ENCODE data around the gene BACH2. TPM values are rescaled to one million over a fixed set of nuclear protein-coding genes. Genes with fewer than 3 reads are reported as not detected.

Gene BACH2
- total and polyA plus RNA-seq, 10 of the 15 experiments (the other 5 are each of a cell fraction or from before 2014, with no cell fraction given), result 0.03 to 0.28 (median 0.04) TPM; not detected in 3

GRCh38 chr6:90083891-90084290 lies 212.8 kb downstream of the BACH2 start (continued):
- no peak for TF ChIP-seq ZNF687 (IDR thresholded peaks at IDR 0.05)
- no peak for TF ChIP-seq GATAD2B (conservative IDR thresholded peaks at IDR 0.05; ENCODE audit: low read depth)
- peak; percentile 48; the same call in 1 of the 2 replicates for TF ChIP-seq ZBED1 (IDR thresholded peaks at IDR 0.05; ENCODE audit: borderline replicate concordance)
- TF ChIP-seq SREBF2 (IDR thresholded peaks at IDR 0.05; ENCODE audit: low read length), result no peak
- TF ChIP-seq TAF1 (IDR thresholded peaks at IDR 0.05; ENCODE audit: borderline replicate concordance, low read depth, low read length), result no peak
- no peak for TF ChIP-seq ZZZ3 (IDR thresholded peaks at IDR 0.05; ENCODE audit: control insufficient read depth, insufficient read length, low read depth)
- no peak for TF ChIP-seq BHLHE40 (IDR thresholded peaks at IDR 0.05; ENCODE audit: borderline replicate concordance in 1 of 2, low read depth in 2 of 2, low read length in 1 of 2)
- TF ChIP-seq MYB (IDR thresholded peaks at IDR 0.05; ENCODE audit: borderline replicate concordance, low read depth, low read length), result no peak
- peak; percentile 18; the same call in 1 of the 2 replicates for TF ChIP-seq MTA2 (IDR thresholded peaks at IDR 0.05; ENCODE audit: low read depth)
- TF ChIP-seq EED (IDR thresholded peaks at IDR 0.05; ENCODE audit: low read depth), result no peak
- peak; percentile 66 for TF ChIP-seq PAX5 (IDR thresholded peaks at IDR 0.05; ENCODE audit: borderline replicate concordance, low read depth, low read length)
- no peak for TF ChIP-seq ZNF217 (IDR thresholded peaks at IDR 0.05)
- TF ChIP-seq SUZ12 (IDR thresholded peaks at IDR 0.05; ENCODE audit: unreplicated experiment), result no peak
- no peak for TF ChIP-seq USF1 (IDR thresholded peaks at IDR 0.05; ENCODE audit: borderline replicate concordance, extremely low read length, insufficient read depth, low read depth, low read length)
- peak; percentile 86; the same call in 1 of the 2 replicates for TF ChIP-seq SPI1 (IDR thresholded peaks at IDR 0.05; ENCODE audit: borderline replicate concordance, insufficient read depth, low read depth, low read length)
- TF ChIP-seq NKRF (conservative IDR thresholded peaks at IDR 0.05), result no peak
- TF ChIP-seq JUNB (IDR thresholded peaks at IDR 0.05), result peak; percentile 76; the same call in 1 of the 2 replicates
- TF ChIP-seq IRF3 (IDR thresholded peaks at IDR 0.05), result no peak
- no peak for TF ChIP-seq RELA (IDR thresholded peaks at IDR 0.05; ENCODE audit: borderline replicate concordance, partially characterized antibody)
- TF ChIP-seq CTCF (IDR thresholded peaks at IDR 0.05 in 2 of 3, conservative IDR thresholded peaks at IDR 0.05 in 1 of 3; ENCODE audit: control insufficient read depth in 2 of 3, extremely low read depth in 1 of 3, insufficient read depth in 1 of 3, low read depth in 3 of 3, low read length in 3 of 3), result no peak
- TF ChIP-seq NFIC (IDR thresholded peaks at IDR 0.05; ENCODE audit: low read depth, low read length), result no peak; the same call in 1 of the 2 replicates
